Stimulated activated CD4-positive, alpha-beta T cell treated with anti-CD3 and anti-CD28 coated beads, Interleukin-12 subunit alpha, Interleukin-12 subunit beta, amount 100 ng/mL, for 4 hours (primary cell): Measurements from ENCODE around the gene MPDU1.
A peak's percentile ranks its signal among the peaks of the same experiment; 100 is the strongest.
"Not testable (repeated sequence)": the region's sequence is repeated elsewhere in the genome, so short reads cannot be mapped to it uniquely, and the experiment has no call there.

ENCODE experiments used
- DNase-seq: peaks from one replicate; pipeline ENCODE4 v3.0.0-alpha.2; 2020

MPDU1 gene

GRCh38 chr17:7620835-7621234, 37.2 kb downstream of the MPDU1 start:
- no peak for DNase-seq

- DNase-seq = no peak
These were observed 40.0 kb downstream of the MPDU1 start for GRCh38 chr17:7623661-7624060.

- DNase-seq = not testable (repeated sequence)
These were observed 42.1 kb downstream of the MPDU1 start for GRCh38 chr17:7625749-7626148.

GRCh38 chr17:7626307-7626706, 42.7 kb downstream of the MPDU1 start:
- DNase-seq = no peak

- DNase-seq = no peak
These were observed 43.3 kb downstream of the MPDU1 start for GRCh38 chr17:7626956-7627249.

GRCh38 chr17:7627250-7628121, 43.8 kb downstream of the MPDU1 start, which contains the start of gene SAT2:
TSS of gene SAT2 (minus strand) at chr17:7627821. CDS start at chr17:7627635, 186 bp downstream.
- peak; percentile 79 for DNase-seq

- no peak for DNase-seq
These were observed 46.4 kb downstream of the MPDU1 start, which contains the start of gene SHBG for GRCh38 chr17:7629939-7630571. TSS of gene SHBG (plus strand) at chr17:7630135. CDS start at chr17:7630173, 38 bp downstream.

GRCh38 chr17:7631398-7632380, 48.0 kb downstream of the MPDU1 start:
- DNase-seq = no peak

- no peak for DNase-seq
These were observed 48.8 kb downstream of the MPDU1 start for GRCh38 chr17:7632492-7632894.

GRCh38 chr17:7633093-7633492, 49.4 kb downstream of the MPDU1 start:
- DNase-seq = no peak

GRCh38 chr17:7634384-7634783, 50.7 kb downstream of the MPDU1 start:
- no peak for DNase-seq

GRCh38 chr17:7636163-7636562, 52.5 kb downstream of the MPDU1 start:
- no peak for DNase-seq
